ENCODE data around the gene TAF1B. TPM values are rescaled to one million over a fixed set of nuclear protein-coding genes. Genes with fewer than 3 reads are reported as not detected.
A peak's percentile ranks its signal among the peaks of the same experiment; 100 is the strongest.
"Not testable (repeated sequence)": the region's sequence is repeated elsewhere in the genome, so short reads cannot be mapped to it uniquely, and the experiment has no call there.

Gene TAF1B
- total RNA-seq, 1 experiment from 2014 or later: 58.6 TPM

DNA sequence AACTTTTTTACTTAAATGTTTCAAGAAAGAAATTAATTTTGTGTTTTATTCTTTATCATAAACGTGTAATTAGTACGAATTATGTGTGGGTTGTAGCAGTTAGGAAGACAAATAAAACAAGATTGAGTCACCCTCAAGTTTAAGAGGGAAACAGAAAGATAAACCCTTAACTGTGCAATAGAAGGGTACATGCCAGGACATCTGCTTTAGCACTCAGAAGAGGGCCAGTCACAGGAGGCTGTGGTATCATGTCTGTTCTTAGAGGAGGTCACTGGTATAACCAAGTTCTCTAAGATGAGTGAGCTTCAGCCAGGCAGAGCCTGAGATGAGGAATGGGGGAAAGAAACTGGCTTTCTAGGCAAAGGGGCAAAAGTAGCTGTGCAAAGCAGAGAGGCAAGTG, 65.8 kb downstream of the TAF1B start:
- H2AFZ ChIP-seq (ENCODE audit: low read length): no peak overlapping the region
- H3K4me2 ChIP-seq (ENCODE audit: low read depth, low read length, poor library complexity, severe bottlenecking): no peak overlapping the region
- no peak overlapping the region for H3K27ac ChIP-seq (ENCODE audit: low read length)
- peaks cover 26% of the 10 kb centered on the region for H3K36me3 ChIP-seq (ENCODE audit: insufficient read depth, low read length)
- no peaks in the 10 kb centered on the region for H3K27me3 ChIP-seq (ENCODE audit: low read length)
- DNase-seq: peak; percentile 40
- no peaks in the 10 kb centered on the region for H4K20me1 ChIP-seq (ENCODE audit: insufficient read depth, low read depth, low read length)
- H3K9ac ChIP-seq (ENCODE audit: low read length): no peak overlapping the region
- peaks cover 35% of the 10 kb centered on the region for H3K79me2 ChIP-seq (ENCODE audit: low read length)
- H3K4me3 ChIP-seq (ENCODE audit: low read length): no peak overlapping the region
- H3K9me3 ChIP-seq (ENCODE audit: low read length): no peaks in the 10 kb centered on the region
- no peaks in the 10 kb centered on the region for H3K9me2 ChIP-seq (replicated peaks; ENCODE audit: insufficient read depth, low read length)
- H3K4me1 ChIP-seq (ENCODE audit: low read length): peaks cover 9% of the 10 kb centered on the region

DNA sequence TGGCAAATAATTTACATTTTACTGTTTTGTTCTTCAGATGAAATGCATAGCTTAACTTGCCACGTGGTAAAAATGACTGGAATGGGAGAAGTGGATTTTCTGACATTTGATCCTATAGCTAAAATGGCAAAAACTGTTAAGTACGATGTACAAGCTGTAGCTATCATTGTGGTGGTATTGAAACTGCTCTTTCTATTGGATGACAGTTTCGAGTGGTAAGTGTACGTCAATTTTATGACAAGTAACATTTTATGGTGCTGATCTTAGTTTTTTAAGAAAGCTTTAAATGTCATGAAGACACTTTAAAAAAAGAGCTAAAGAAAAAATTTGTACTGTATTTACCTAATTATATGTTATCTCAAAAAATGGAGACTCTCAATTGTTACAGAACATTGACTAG, 67.4 kb downstream of the TAF1B start:
- Histone ChIP-seq H3K79me2 (ENCODE audit: low read length) (peaks cover 24% of the 10 kb centered on the region), H3K4me2 (ENCODE audit: low read depth, low read length, poor library complexity, severe bottlenecking) (no peak overlapping the region), H3K4me3 (ENCODE audit: low read length) (no peak overlapping the region), H3K9me2 (replicated peaks; ENCODE audit: insufficient read depth, low read length) (no peaks in the 10 kb centered on the region), H3K9me3 (ENCODE audit: low read length) (no peaks in the 10 kb centered on the region), H3K4me1 (ENCODE audit: low read length) (no peaks in the 10 kb centered on the region), H3K9ac (ENCODE audit: low read length) (no peak overlapping the region), H2AFZ (ENCODE audit: low read length) (no peak overlapping the region), H3K27me3 (ENCODE audit: low read length) (no peaks in the 10 kb centered on the region), H3K36me3 (ENCODE audit: insufficient read depth, low read length) (peaks cover 33% of the 10 kb centered on the region), H3K27ac (ENCODE audit: low read length) (no peak overlapping the region), H4K20me1 (ENCODE audit: insufficient read depth, low read depth, low read length) (no peaks in the 10 kb centered on the region)
- no peak for DNase-seq

DNA sequence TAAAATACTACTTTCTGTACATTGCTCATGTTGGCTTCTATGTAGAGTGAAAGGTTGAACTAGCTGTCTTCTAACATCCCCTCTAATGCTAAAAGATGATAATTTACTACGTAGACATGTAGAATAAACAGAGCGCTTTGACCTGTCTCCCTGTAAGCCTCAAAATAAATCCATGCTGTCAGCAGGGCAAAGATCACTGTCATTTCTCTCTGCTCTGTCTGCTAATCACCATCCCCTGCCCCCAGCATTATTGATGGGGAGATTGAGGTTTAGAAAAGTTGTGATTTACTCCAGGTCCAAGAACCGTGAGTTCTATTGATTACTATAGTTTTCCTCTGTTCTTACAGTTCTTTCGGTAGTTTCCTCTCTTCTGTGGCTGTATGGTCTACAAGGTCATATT, 69.2 kb downstream of the TAF1B start:
- Histone ChIP-seq H3K4me3 (ENCODE audit: low read length) (no peak overlapping the region), H3K9me2 (replicated peaks; ENCODE audit: insufficient read depth, low read length) (no peaks in the 10 kb centered on the region), H3K36me3 (ENCODE audit: insufficient read depth, low read length) (peaks cover 35% of the 10 kb centered on the region), H3K79me2 (ENCODE audit: low read length) (peaks cover 15% of the 10 kb centered on the region), H3K27me3 (ENCODE audit: low read length) (no peaks in the 10 kb centered on the region), H3K9me3 (ENCODE audit: low read length) (no peaks in the 10 kb centered on the region), H3K27ac (ENCODE audit: low read length) (no peak overlapping the region), H3K9ac (ENCODE audit: low read length) (no peak overlapping the region), H3K4me1 (ENCODE audit: low read length) (no peaks in the 10 kb centered on the region), H3K4me2 (ENCODE audit: low read depth, low read length, poor library complexity, severe bottlenecking) (no peak overlapping the region), H4K20me1 (ENCODE audit: insufficient read depth, low read depth, low read length) (no peaks in the 10 kb centered on the region), H2AFZ (ENCODE audit: low read length) (no peak overlapping the region)
- DNase-seq: no peak

DNA sequence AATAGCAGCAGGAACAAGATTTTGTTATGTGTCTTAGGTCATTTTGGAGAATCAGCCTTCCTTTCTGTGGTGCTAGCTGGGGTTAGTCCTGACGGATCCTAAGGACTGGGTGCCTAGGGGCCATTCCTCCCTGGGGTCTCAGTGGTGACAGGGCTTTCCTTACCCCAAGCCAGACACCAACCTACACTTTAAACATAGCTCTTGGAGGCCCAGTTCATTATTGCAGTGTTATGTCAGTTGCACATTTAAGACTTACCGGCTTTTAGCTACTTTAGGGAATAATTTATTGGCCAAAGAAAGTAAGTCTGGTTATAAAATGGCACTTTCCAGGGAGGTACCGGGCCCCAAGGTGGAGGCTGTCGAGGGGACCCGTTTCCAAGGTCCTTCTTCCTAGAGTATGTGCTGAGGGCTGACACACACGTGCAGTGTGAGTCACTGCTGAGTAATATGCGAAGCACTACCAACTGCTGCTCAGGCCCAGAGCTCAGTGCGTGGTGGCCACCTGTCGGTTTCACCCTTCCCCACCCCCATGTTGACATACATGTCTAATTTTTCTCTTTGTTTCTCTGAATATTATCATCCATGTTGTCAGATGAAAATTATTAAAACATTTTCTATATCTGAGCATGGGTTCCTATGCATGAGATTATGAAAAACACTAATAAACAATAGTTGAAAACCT, 71.3 kb downstream of the TAF1B start:
- no peak overlapping the region for H2AFZ ChIP-seq (ENCODE audit: low read length)
- no peaks in the 10 kb centered on the region for H3K9me2 ChIP-seq (replicated peaks; ENCODE audit: insufficient read depth, low read length)
- H3K4me2 ChIP-seq (ENCODE audit: low read depth, low read length, poor library complexity, severe bottlenecking): no peak overlapping the region
- no peak overlapping the region for H3K9ac ChIP-seq (ENCODE audit: low read length)
- no peak for DNase-seq
- no peak overlapping the region for H3K27ac ChIP-seq (ENCODE audit: low read length)
- H3K36me3 ChIP-seq (ENCODE audit: insufficient read depth, low read length): peaks cover 35% of the 10 kb centered on the region
- H3K9me3 ChIP-seq (ENCODE audit: low read length): no peaks in the 10 kb centered on the region
- H3K4me1 ChIP-seq (ENCODE audit: low read length): no peaks in the 10 kb centered on the region
- no peaks in the 10 kb centered on the region for H4K20me1 ChIP-seq (ENCODE audit: insufficient read depth, low read depth, low read length)
- no peaks in the 10 kb centered on the region for H3K27me3 ChIP-seq (ENCODE audit: low read length)
- H3K4me3 ChIP-seq (ENCODE audit: low read length): no peak overlapping the region
- H3K79me2 ChIP-seq (ENCODE audit: low read length): 0 out of 2 replicates have a peak, but pooled peaks cover 5% of the 10 kb centered on the region

DNA sequence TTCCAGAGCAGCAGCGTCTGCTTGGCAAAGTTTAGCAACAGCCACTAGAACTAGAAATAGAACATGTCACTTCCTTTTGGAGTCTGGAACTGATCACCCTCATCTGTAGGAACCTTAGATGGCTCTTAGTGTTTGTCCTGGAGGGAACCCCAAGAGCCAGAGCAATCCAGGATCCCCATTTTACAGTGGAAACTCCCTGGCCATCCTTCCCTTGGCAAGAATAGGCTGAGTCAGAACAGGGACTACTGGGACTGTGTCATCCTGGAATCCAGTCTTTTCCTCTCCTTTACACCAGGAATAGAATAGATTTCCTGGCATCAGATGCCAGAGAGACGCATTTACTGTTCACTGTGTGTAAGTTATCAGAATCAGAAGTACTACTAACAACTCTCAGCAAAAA, 75.0 kb downstream of the TAF1B start:
- H3K4me1 ChIP-seq (ENCODE audit: low read length): no peaks in the 10 kb centered on the region
- no peak overlapping the region for H2AFZ ChIP-seq (ENCODE audit: low read length)
- H3K79me2 ChIP-seq (ENCODE audit: low read length): 0 out of 2 replicates have a peak, but pooled peaks cover 3% of the 10 kb centered on the region
- no peak overlapping the region for H3K27ac ChIP-seq (ENCODE audit: low read length)
- H4K20me1 ChIP-seq (ENCODE audit: insufficient read depth, low read depth, low read length): no peaks in the 10 kb centered on the region
- H3K27me3 ChIP-seq (ENCODE audit: low read length): no peaks in the 10 kb centered on the region
- no peak overlapping the region for H3K9ac ChIP-seq (ENCODE audit: low read length)
- no peak for DNase-seq
- H3K9me3 ChIP-seq (ENCODE audit: low read length): no peaks in the 10 kb centered on the region
- no peak overlapping the region for H3K4me3 ChIP-seq (ENCODE audit: low read length)
- H3K4me2 ChIP-seq (ENCODE audit: low read depth, low read length, poor library complexity, severe bottlenecking): no peak overlapping the region
- peaks cover 28% of the 10 kb centered on the region for H3K36me3 ChIP-seq (ENCODE audit: insufficient read depth, low read length)
- H3K9me2 ChIP-seq (replicated peaks; ENCODE audit: insufficient read depth, low read length): no peaks in the 10 kb centered on the region

DNA sequence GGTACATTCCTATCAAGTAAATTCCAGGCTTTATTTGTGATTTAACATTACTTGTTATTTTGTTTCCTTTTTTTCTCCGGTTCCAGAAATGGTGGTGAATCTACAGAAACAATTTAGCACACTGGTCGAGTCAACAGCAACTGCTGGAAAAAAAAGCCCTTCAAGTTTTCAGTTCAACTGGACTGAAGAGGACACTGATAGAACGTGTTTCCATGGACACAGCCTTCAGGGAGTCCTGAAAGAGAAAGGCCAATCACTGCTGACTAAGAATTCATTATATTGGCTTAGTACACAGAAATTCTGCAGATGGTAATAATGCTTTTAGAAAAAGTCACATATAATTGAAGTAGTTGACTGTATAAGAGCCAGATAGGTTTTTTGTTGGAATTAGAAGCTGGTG, 76.2 kb downstream of the TAF1B start:
- no peaks in the 10 kb centered on the region for H3K9me2 ChIP-seq (replicated peaks; ENCODE audit: insufficient read depth, low read length)
- H3K79me2 ChIP-seq (ENCODE audit: low read length): 0 out of 2 replicates have a peak, but pooled peaks cover 3% of the 10 kb centered on the region
- H2AFZ ChIP-seq (ENCODE audit: low read length): no peak overlapping the region
- H3K27ac ChIP-seq (ENCODE audit: low read length): no peak overlapping the region
- no peaks in the 10 kb centered on the region for H4K20me1 ChIP-seq (ENCODE audit: insufficient read depth, low read depth, low read length)
- no peak for DNase-seq
- no peak overlapping the region for H3K4me3 ChIP-seq (ENCODE audit: low read length)
- no peak overlapping the region for H3K9ac ChIP-seq (ENCODE audit: low read length)
- no peaks in the 10 kb centered on the region for H3K4me1 ChIP-seq (ENCODE audit: low read length)
- no peaks in the 10 kb centered on the region for H3K9me3 ChIP-seq (ENCODE audit: low read length)
- no peak overlapping the region for H3K4me2 ChIP-seq (ENCODE audit: low read depth, low read length, poor library complexity, severe bottlenecking)
- no peaks in the 10 kb centered on the region for H3K27me3 ChIP-seq (ENCODE audit: low read length)
- peaks cover 21% of the 10 kb centered on the region for H3K36me3 ChIP-seq (ENCODE audit: insufficient read depth, low read length)

DNA sequence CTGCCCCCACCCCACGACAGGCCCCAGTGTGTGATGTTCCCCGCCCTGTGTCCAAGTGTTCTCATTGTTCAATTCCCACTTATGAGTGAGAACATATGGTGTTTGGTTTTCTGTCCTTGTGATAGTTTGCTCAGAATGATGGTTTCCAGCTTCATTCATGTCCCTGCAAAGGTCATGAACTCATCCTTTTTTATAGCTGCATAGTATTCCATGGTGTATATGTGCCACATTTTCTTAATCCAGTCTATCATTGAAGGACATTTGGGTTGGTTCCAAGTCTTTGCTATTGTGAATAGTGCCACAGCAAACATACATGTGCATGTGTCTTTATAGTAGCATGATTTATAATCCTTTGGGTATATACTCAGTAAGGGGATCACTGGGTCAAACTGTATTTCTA, 83.7 kb downstream of the TAF1B start:
- H3K79me2 ChIP-seq (ENCODE audit: low read length); H3K9ac ChIP-seq (ENCODE audit: low read length); H3K27me3 ChIP-seq (ENCODE audit: low read length); H3K9me2 ChIP-seq (replicated peaks; ENCODE audit: insufficient read depth, low read length); H3K9me3 ChIP-seq (ENCODE audit: low read length); H2AFZ ChIP-seq (ENCODE audit: low read length); H3K4me2 ChIP-seq (ENCODE audit: low read depth, low read length, poor library complexity, severe bottlenecking); H3K36me3 ChIP-seq (ENCODE audit: insufficient read depth, low read length); H3K4me3 ChIP-seq (ENCODE audit: low read length); H3K4me1 ChIP-seq (ENCODE audit: low read length); H4K20me1 ChIP-seq (ENCODE audit: insufficient read depth, low read depth, low read length); DNase-seq; H3K27ac ChIP-seq (ENCODE audit: low read length): not testable (repeated sequence)

DNA sequence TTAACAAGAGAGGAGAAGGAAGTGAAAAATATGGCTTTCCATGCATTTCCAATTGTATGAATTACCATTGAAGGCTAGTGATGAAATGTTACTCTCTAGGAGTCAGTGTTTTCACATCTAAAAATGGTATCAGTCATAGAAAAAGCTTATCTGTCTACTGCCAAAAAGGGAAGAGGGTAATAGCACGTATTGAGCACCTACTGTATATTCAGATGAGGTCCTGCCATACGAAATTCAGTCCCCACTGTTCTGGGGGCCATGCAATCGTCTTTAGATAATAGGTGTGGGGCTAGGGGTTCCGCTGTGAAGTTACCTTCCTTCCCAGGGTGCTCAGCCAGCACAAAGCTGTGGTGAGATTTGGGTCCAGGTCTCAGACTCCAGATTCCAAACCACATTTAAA, 94.0 kb downstream of the TAF1B start:
- Histone ChIP-seq H3K4me2 (ENCODE audit: low read depth, low read length, poor library complexity, severe bottlenecking) (no peak overlapping the region), H3K9me2 (replicated peaks; ENCODE audit: insufficient read depth, low read length) (no peaks in the 10 kb centered on the region), H3K4me1 (ENCODE audit: low read length) (no peaks in the 10 kb centered on the region), H3K36me3 (ENCODE audit: insufficient read depth, low read length) (peaks cover 8% of the 10 kb centered on the region; the same call in 1 of the 2 replicates), H3K27me3 (ENCODE audit: low read length) (no peaks in the 10 kb centered on the region), H3K9ac (ENCODE audit: low read length) (no peak overlapping the region), H3K4me3 (ENCODE audit: low read length) (no peak overlapping the region), H3K9me3 (ENCODE audit: low read length) (no peaks in the 10 kb centered on the region), H3K27ac (ENCODE audit: low read length) (no peak overlapping the region), H2AFZ (ENCODE audit: low read length) (no peak overlapping the region), H3K79me2 (ENCODE audit: low read length) (no peaks in the 10 kb centered on the region), H4K20me1 (ENCODE audit: insufficient read depth, low read depth, low read length) (no peaks in the 10 kb centered on the region)
- no peak for DNase-seq
